ENCODE measurements around the gene ITLN2. TPM values are rescaled to one million over a fixed set of nuclear protein-coding genes. Genes with fewer than 3 reads are reported as not detected.

Gene ITLN2
- 0.09 TPM in 1 of 2 replicates, not detected in the other for total RNA-seq

DNA sequence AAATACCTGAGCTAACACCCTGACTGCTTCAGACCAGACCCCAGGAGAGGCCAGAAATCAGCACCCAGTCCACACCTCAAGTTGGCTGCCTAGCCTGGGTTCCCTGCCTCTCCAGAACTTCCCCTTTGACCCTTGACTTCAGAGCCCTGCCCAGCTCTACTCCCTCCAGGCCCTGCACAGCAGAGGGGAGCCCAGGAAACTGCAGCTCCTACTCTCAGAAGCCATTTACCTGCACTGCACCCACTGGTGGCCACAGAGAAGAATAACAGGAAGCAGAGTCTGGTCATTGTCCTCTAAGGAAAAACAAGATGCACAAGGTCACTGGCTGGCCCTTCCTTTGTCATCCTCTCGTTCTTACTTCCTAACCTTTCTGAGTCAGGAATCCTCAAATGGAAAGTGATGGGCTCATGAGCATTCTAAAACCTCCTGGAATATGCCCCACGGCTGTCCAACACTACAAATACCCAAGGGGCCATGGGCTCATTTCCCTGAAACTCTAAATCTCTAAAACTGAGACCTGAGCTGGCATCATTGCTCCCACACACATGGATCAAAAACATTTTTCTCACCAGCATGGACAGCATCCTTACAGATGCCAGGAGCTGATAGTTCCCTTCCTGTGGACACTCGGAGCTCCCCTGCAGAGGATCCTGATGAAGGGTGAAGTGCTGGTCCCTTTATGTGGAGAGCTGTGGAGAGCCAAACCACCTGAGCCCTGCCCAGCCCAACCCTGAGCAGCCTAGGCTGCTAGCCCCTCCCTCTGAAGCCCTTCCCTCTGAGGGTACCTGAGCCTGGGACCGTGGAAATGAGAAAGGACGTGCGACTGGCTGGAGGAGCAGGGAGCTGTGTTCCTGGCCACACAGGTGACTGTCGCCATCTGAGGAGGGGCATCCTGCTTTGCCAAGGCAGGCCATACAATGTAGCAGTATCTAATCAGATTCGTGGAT is at the start of gene ITLN2:
TSS of gene ITLN2 (minus strand) at position 652 of the 947 bp plus-strand sequence. CDS start at position 584, 68 bp downstream.

Other genes with a start within 250 kb of the ITLN2 start
- gene CD48, start 243.0 kb downstream of the ITLN2 start, total RNA-seq, result not detected in 2 replicates
- not detected in 2 replicates for gene SLAMF7, start 215.6 kb downstream of the ITLN2 start, total RNA-seq
- not detected in 2 replicates for gene LY9, start 158.6 kb downstream of the ITLN2 start, total RNA-seq
- not detected in 2 replicates for gene CD244, start 91.9 kb downstream of the ITLN2 start, total RNA-seq
- not detected in 2 replicates for gene ITLN1, start 69.6 kb downstream of the ITLN2 start, total RNA-seq
- 111 and 184 TPM in 2 replicates for gene F11R, start 66.3 kb upstream of the ITLN2 start, total RNA-seq
- 9.1 and 15.4 TPM in 2 replicates for gene TSTD1, start 84.2 kb upstream of the ITLN2 start, total RNA-seq
- gene USF1, start 91.2 kb upstream of the ITLN2 start, total RNA-seq, result 85.4 and 91.7 TPM in 2 replicates
- not detected in 2 replicates for gene ARHGAP30, start 115.1 kb upstream of the ITLN2 start, total RNA-seq
- under 0.01 and 0.34 TPM in 2 replicates for gene NECTIN4, start 134.7 kb upstream of the ITLN2 start, total RNA-seq
- 0.95 and 1.6 TPM in 2 replicates for gene KLHDC9, start 143.6 kb upstream of the ITLN2 start, total RNA-seq
- 38.9 and 39.4 TPM in 2 replicates for gene PFDN2, start 163.2 kb upstream of the ITLN2 start, total RNA-seq
- gene NIT1, start 163.3 kb upstream of the ITLN2 start, total RNA-seq, result 9.1 and 12.4 TPM in 2 replicates
- 43.3 and 50.0 TPM in 2 replicates for gene DEDD, start 177.9 kb upstream of the ITLN2 start, total RNA-seq
- gene UFC1, start 199.2 kb upstream of the ITLN2 start, total RNA-seq, result 154 and 165 TPM in 2 replicates
- 3.7 and 4.0 TPM in 2 replicates for gene USP21, start 204.7 kb upstream of the ITLN2 start, total RNA-seq
- 11.9 and 15.5 TPM in 2 replicates for gene PPOX, start 211.6 kb upstream of the ITLN2 start, total RNA-seq
- 15.6 and 20.3 TPM in 2 replicates for gene B4GALT3, start 222.7 kb upstream of the ITLN2 start, total RNA-seq
- 10.0 and 13.3 TPM in 2 replicates for gene ADAMTS4, start 244.2 kb upstream of the ITLN2 start, total RNA-seq
- gene NDUFS2, start 247.6 kb upstream of the ITLN2 start, total RNA-seq, result 161 and 182 TPM in 2 replicates